Panc1 (cell line): ENCODE measurements around the gene IRF2. TPM values are rescaled to one million over a fixed set of nuclear protein-coding genes. Genes with fewer than 3 reads are reported as not detected.

Source experiments
- ATAC-seq: fragments of 200-7000 bp; cut with Tn5 transposase; 2 replicates; pipeline ENCODE4 v1.9.1; 2020; ENCODE audit warnings: mild to moderate bottlenecking, moderate library complexity
- BruUV-seq: library from RNA; stranded (reverse); fragments of 400-500 nt; replicated peaks from 2 replicates; lab custom pipeline; 2021; lab: Mats Ljungman, UMichigan
- CTCF ChIA-PET: fragments of 300-600 bp; sonication (Branson Sonifier 250); formaldehyde crosslinking; loops from one replicate; lab custom pipeline; 2022; ENCODE audit warnings: antibody characterized with exemption; lab: Charles Lee
- POLR2A ChIA-PET: fragments of 300-600 bp; sonication (Branson Sonifier 250); formaldehyde crosslinking; loops from one replicate; lab custom pipeline; 2022; ENCODE audit warnings: antibody characterized with exemption; lab: Charles Lee
- DNase-seq: peaks from one replicate; pipeline ENCODE4 v3.0.0-alpha.2; 2010; ENCODE audit warnings: low read depth, low spot score
- H3K27ac ChIP-seq: 2 replicates; pipeline ENCODE4 v1.5.1; 2011; ENCODE audit warnings: mild to moderate bottlenecking, low read length, inconsistent platforms
- H3K27me3 ChIP-seq: fragments of 200-500 bp; sonication (Bioruptor generic); 2 replicates; pipeline ENCODE4 v1.6.0; 2014; ENCODE audit warnings: low read length, inconsistent platforms; ENCODE audit not compliant: control insufficient read depth, insufficient read depth
- H3K36me3 ChIP-seq: fragments of 200-500 bp; sonication (Bioruptor generic); 2 replicates; pipeline ENCODE4 v1.5.1; 2014; ENCODE audit warnings: inconsistent platforms, mild to moderate bottlenecking, low read length, moderate library complexity; ENCODE audit not compliant: control insufficient read depth, insufficient read depth
- H3K4me1 ChIP-seq: 2 replicates; pipeline ENCODE4 v1.5.1; 2011; ENCODE audit warnings: inconsistent platforms, mild to moderate bottlenecking, low read length, moderate library complexity; ENCODE audit not compliant: control insufficient read depth, insufficient read depth
- H3K4me3 ChIP-seq, 2 experiments: 2 replicates each; pipeline ENCODE4 v1.5.1; 2011 to 2012; ENCODE audit warnings: low read depth in 2 of 2, low read length in 2 of 2, mild to moderate bottlenecking in 2 of 2, inconsistent platforms in 1 of 2, moderate library complexity in 1 of 2
- H3K9me3 ChIP-seq: fragments of 200-500 bp; sonication (Bioruptor generic); 2 replicates; pipeline ENCODE4 v1.5.1; 2014; ENCODE audit warnings: low read depth, mild to moderate bottlenecking, inconsistent platforms, low read length, moderate library complexity; ENCODE audit not compliant: control insufficient read depth, insufficient read depth
- POLR2AphosphoS5 ChIP-seq: IDR thresholded peaks from 2 replicates; pipeline ENCODE4 v1.6.1; 2012; ENCODE audit warnings: mild to moderate bottlenecking, low read depth, low read length, moderate library complexity
- SIN3A ChIP-seq: IDR thresholded peaks from 2 replicates; pipeline ENCODE4 v1.6.1; 2012; ENCODE audit warnings: low read depth, mild to moderate bottlenecking, low read length, moderate library complexity, borderline replicate concordance; ENCODE audit not compliant: insufficient read depth
- TCF7L2 ChIP-seq: IDR thresholded peaks from 2 replicates; pipeline ENCODE4 v1.6.1; 2011; ENCODE audit warnings: mild to moderate bottlenecking, low read depth, low read length, inconsistent platforms
- in situ Hi-C: cut with HindIII; loops from 2 replicates; pipeline ENCODE4 v1.10.0; 2016; ENCODE audit warnings: low sequenced_read_pairs, low pct_unique_long_range_greater_than_20kb
- intact Hi-C: fragments of 100-400 bp; cut with micrococcal nuclease; formaldehyde crosslinking; loops from one replicate; pipeline ENCODE4 v1.10.0; 2022; ENCODE audit not compliant: unreplicated experiment
- total RNA-seq: library from RNA; stranded (reverse); gene quantifications from one replicate; pipeline ENCODE4 v1.2.1, GENCODE V29; 2021; ENCODE audit not compliant: unreplicated experiment
- TF ChIP-seq, protein P1 (sequence below): fragments of 450-650 bp; IDR thresholded peaks from 2 replicates; pipeline ENCODE4 v1.5.1; 2017; ENCODE audit warnings: mild to moderate bottlenecking
- TF ChIP-seq, protein P2 (sequence below), 2 experiments: IDR thresholded peaks; 2 replicates each; pipeline ENCODE4 v1.6.1; 2011 to 2012; ENCODE audit warnings: low read depth in 2 of 2, control low read depth in 1 of 2, low read length in 1 of 2, mild to moderate bottlenecking in 1 of 2, moderate library complexity in 1 of 2; ENCODE audit not compliant: insufficient read depth in 1 of 2

Gene IRF2
- total RNA-seq, 1 experiment from 2014 or later = 16.2 TPM

DNA sequence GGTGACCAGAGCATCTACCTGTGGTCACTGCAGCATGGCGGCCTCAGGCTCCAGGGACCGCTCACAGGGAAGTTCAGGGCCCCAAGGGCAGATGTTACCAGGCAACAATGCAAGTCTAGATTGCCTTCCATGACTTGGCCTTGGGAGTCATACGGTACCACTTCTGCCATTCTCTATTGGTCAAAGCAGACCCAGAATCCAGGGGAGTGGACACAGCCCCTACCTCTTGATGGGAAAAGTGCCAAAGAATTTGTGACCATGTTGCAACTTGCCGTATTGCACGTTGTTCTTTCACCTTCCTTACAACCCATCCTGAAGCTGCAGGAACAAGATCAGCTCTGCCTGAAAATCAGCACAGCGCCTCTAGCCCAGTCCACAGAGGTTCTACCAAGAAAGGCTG, 111.1 kb downstream of the IRF2 start:
- in situ Hi-C loops = no loop called here
- POLR2A ChIA-PET = no interaction called here
- DNase-seq (no peak), ATAC-seq (no peak)
- Histone ChIP-seq H3K27me3 (no peaks in the 10 kb centered on the region), H3K9me3 (no peaks in the 10 kb centered on the region), H3K36me3 (no peaks in the 10 kb centered on the region), H3K4me3 (no peak overlapping the region), H3K4me1 (peaks cover 2% of the 10 kb centered on the region), H3K27ac (no peak overlapping the region)
- BruUV-seq = no TSS peak
- CTCF ChIA-PET = no interaction called here
- intact Hi-C loops = no loop called here
- TF ChIP-seq, protein P1, sequence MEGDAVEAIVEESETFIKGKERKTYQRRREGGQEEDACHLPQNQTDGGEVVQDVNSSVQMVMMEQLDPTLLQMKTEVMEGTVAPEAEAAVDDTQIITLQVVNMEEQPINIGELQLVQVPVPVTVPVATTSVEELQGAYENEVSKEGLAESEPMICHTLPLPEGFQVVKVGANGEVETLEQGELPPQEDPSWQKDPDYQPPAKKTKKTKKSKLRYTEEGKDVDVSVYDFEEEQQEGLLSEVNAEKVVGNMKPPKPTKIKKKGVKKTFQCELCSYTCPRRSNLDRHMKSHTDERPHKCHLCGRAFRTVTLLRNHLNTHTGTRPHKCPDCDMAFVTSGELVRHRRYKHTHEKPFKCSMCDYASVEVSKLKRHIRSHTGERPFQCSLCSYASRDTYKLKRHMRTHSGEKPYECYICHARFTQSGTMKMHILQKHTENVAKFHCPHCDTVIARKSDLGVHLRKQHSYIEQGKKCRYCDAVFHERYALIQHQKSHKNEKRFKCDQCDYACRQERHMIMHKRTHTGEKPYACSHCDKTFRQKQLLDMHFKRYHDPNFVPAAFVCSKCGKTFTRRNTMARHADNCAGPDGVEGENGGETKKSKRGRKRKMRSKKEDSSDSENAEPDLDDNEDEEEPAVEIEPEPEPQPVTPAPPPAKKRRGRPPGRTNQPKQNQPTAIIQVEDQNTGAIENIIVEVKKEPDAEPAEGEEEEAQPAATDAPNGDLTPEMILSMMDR = no peak
- TF ChIP-seq, protein P2, sequence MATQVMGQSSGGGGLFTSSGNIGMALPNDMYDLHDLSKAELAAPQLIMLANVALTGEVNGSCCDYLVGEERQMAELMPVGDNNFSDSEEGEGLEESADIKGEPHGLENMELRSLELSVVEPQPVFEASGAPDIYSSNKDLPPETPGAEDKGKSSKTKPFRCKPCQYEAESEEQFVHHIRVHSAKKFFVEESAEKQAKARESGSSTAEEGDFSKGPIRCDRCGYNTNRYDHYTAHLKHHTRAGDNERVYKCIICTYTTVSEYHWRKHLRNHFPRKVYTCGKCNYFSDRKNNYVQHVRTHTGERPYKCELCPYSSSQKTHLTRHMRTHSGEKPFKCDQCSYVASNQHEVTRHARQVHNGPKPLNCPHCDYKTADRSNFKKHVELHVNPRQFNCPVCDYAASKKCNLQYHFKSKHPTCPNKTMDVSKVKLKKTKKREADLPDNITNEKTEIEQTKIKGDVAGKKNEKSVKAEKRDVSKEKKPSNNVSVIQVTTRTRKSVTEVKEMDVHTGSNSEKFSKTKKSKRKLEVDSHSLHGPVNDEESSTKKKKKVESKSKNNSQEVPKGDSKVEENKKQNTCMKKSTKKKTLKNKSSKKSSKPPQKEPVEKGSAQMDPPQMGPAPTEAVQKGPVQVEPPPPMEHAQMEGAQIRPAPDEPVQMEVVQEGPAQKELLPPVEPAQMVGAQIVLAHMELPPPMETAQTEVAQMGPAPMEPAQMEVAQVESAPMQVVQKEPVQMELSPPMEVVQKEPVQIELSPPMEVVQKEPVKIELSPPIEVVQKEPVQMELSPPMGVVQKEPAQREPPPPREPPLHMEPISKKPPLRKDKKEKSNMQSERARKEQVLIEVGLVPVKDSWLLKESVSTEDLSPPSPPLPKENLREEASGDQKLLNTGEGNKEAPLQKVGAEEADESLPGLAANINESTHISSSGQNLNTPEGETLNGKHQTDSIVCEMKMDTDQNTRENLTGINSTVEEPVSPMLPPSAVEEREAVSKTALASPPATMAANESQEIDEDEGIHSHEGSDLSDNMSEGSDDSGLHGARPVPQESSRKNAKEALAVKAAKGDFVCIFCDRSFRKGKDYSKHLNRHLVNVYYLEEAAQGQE (IDR thresholded peaks at IDR 0.05; ENCODE audit: insufficient read depth in 1 of 2, low read depth in 2 of 2, low read length in 1 of 2) = no peak
- no peak for TF ChIP-seq SIN3A
- TF ChIP-seq TCF7L2 = no peak
- no peak for TF ChIP-seq POLR2AphosphoS5

DNA sequence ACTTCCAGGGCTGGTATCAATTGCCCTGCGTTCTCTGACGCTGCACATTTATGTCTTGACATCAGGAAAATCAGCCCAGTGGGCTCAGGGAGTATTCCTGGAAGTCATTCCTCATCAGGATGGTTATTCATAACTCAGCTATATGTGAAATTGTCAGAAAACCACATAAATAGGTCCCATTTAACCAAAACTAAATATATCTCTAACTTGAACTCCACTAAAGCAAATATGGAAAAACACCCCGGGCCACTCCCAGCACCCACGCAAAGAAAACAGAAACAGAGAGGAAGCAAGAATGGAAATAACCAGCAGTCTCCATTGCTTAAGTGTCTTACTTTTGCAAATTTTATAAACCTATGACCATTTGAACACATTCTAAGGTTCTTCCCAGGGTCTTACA, 112.0 kb downstream of the IRF2 start:
- POLR2A ChIA-PET = no interaction called here
- in situ Hi-C loops = no loop called here
- ATAC-seq = no peak
- H3K4me1 ChIP-seq = peaks cover 2% of the 10 kb centered on the region
- no peak for DNase-seq
- H3K9me3 ChIP-seq = no peaks in the 10 kb centered on the region
- no peak for TF ChIP-seq POLR2AphosphoS5
- TF ChIP-seq TCF7L2 = no peak
- TF ChIP-seq, protein P2 (IDR thresholded peaks at IDR 0.05; ENCODE audit: insufficient read depth in 1 of 2, low read depth in 2 of 2, low read length in 1 of 2) = no peak
- TF ChIP-seq, protein P1 = no peak
- no peak for TF ChIP-seq SIN3A
- CTCF ChIA-PET = no interaction called here
- no peak overlapping the region for H3K27ac ChIP-seq
- no peaks in the 10 kb centered on the region for H3K36me3 ChIP-seq
- intact Hi-C loops = no loop called here
- H3K27me3 ChIP-seq = no peaks in the 10 kb centered on the region
- H3K4me3 ChIP-seq = no peak overlapping the region
- no TSS peak for BruUV-seq
